Hepatocyte (in vitro differentiated cells): Measurements from ENCODE around the gene ATG3.
A peak's percentile ranks its signal among the peaks of the same experiment; 100 is the strongest.

Source experiments
- EZH2 ChIP-seq: fragments of 200-600 bp; sonication (generic); IDR thresholded peaks from 2 replicates; pipeline ENCODE4 v1.6.1; 2016; ENCODE audit warnings: antibody characterized with exemption, mild to moderate bottlenecking, borderline replicate concordance
- TF ChIP-seq, protein P1 (sequence below): fragments of 200-600 bp; sonication (generic); IDR thresholded peaks from 2 replicates; pipeline ENCODE4 v1.5.1; 2016; ENCODE audit warnings: antibody characterized with exemption, mild to moderate bottlenecking; ENCODE audit not compliant: poor library complexity

DNA sequence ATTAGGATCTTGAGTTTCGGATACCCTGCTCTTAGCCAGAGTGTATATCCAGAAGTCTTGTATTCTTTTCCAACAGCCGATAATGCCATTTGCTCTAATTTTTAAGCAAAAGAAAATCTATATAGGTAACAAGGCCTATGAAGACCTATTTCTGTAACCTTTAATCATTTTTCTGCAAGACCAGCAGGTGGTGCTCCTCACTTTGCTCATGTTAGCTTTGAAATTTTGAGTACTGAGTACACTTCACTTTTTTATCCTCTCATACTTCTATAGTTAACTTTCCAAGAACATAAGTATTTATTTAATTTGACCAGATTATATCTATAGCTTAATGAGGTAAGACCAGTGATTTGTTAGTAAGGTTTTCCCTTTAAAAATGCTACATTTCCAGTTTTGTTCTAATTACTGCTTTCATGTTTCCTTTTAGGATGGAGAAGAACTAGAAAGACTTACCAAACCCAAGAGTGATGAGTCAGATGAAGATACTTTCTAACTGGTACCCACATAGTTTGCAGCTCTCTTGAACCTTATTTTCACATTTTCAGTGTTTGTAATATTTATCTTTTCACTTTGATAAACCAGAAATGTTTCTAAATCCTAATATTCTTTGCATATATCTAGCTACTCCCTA, 20.6 kb upstream of the ATG3 start:
- TF ChIP-seq, protein P1, sequence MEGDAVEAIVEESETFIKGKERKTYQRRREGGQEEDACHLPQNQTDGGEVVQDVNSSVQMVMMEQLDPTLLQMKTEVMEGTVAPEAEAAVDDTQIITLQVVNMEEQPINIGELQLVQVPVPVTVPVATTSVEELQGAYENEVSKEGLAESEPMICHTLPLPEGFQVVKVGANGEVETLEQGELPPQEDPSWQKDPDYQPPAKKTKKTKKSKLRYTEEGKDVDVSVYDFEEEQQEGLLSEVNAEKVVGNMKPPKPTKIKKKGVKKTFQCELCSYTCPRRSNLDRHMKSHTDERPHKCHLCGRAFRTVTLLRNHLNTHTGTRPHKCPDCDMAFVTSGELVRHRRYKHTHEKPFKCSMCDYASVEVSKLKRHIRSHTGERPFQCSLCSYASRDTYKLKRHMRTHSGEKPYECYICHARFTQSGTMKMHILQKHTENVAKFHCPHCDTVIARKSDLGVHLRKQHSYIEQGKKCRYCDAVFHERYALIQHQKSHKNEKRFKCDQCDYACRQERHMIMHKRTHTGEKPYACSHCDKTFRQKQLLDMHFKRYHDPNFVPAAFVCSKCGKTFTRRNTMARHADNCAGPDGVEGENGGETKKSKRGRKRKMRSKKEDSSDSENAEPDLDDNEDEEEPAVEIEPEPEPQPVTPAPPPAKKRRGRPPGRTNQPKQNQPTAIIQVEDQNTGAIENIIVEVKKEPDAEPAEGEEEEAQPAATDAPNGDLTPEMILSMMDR, result peak; percentile 79
- TF ChIP-seq EZH2, result no peak
